Activated T-cell treated with anti-CD3 and anti-CD28 coated beads for 4 hours (primary cell): ENCODE results near the gene TMC1.
"Not testable (repeated sequence)": the region's sequence is repeated elsewhere in the genome, so short reads cannot be mapped to it uniquely, and the experiment has no call there.

Source experiments
- DNase-seq: peaks from one replicate; pipeline ENCODE4 v3.0.0-alpha.2; 2020

The TMC1 gene

GRCh38 chr9:72779614-72780013 lies 258.2 kb downstream of the TMC1 start:
- DNase-seq = no peak

- DNase-seq = no peak
Measured at GRCh38 chr9:72786948-72787347, 265.5 kb downstream of the TMC1 start.

- DNase-seq = no peak
Measured at GRCh38 chr9:72788966-72789735, 267.7 kb downstream of the TMC1 start.

GRCh38 chr9:72789885-72790284 lies 268.5 kb downstream of the TMC1 start:
- DNase-seq = no peak

GRCh38 chr9:72790989-72791388 lies 269.6 kb downstream of the TMC1 start:
- DNase-seq = no peak

GRCh38 chr9:72791436-72791835 lies 270.0 kb downstream of the TMC1 start:
- no peak for DNase-seq

GRCh38 chr9:72794946-72795345 lies 273.5 kb downstream of the TMC1 start:
- DNase-seq = no peak

- no peak for DNase-seq
Measured at GRCh38 chr9:72800328-72800994, 279.1 kb downstream of the TMC1 start.

GRCh38 chr9:72805238-72805637 lies 283.8 kb downstream of the TMC1 start:
- DNase-seq = no peak

GRCh38 chr9:72806313-72806809 lies 285.0 kb downstream of the TMC1 start:
- not testable (repeated sequence) for DNase-seq

GRCh38 chr9:72807765-72808445 lies 286.5 kb downstream of the TMC1 start:
- no peak for DNase-seq

- DNase-seq = no peak
Measured at GRCh38 chr9:72808446-72808768, 287.0 kb downstream of the TMC1 start.

GRCh38 chr9:72809586-72809985 lies 288.2 kb downstream of the TMC1 start:
- no peak for DNase-seq

GRCh38 chr9:72812559-72813111 lies 291.2 kb downstream of the TMC1 start:
- no peak for DNase-seq

GRCh38 chr9:72813544-72813943 lies 292.1 kb downstream of the TMC1 start:
- DNase-seq = no peak

- DNase-seq = no peak
Measured at GRCh38 chr9:72814083-72814597, 292.7 kb downstream of the TMC1 start.

- no peak for DNase-seq
Measured at GRCh38 chr9:72816666-72817065, 295.3 kb downstream of the TMC1 start.

GRCh38 chr9:72817413-72817812 lies 296.0 kb downstream of the TMC1 start:
- no peak for DNase-seq

- DNase-seq = no peak
Measured at GRCh38 chr9:72818385-72818784, 297.0 kb downstream of the TMC1 start.

GRCh38 chr9:72823971-72824370 lies 302.6 kb downstream of the TMC1 start:
- no peak for DNase-seq

- DNase-seq = no peak
Measured at GRCh38 chr9:72826996-72827949, 305.9 kb downstream of the TMC1 start.
